Fibroblast of lung (primary cell): Measurements from ENCODE around the gene ZSWIM6. TPM values are rescaled to one million over a fixed set of nuclear protein-coding genes. Genes with fewer than 3 reads are reported as not detected.

ENCODE experiments used
- DNase-seq, 2 donors: peaks; one replicate each; pipeline versions ENCODE4 v3.0.0 to v3.0.0-alpha.2; 2010; ENCODE audit warnings: low read depth in 2 of 2
- H2AFZ ChIP-seq: 2 replicates; pipeline ENCODE4 v1.5.1; 2012; ENCODE audit warnings: low read length, control low read depth, inconsistent platforms
- H3K27ac ChIP-seq: 2 replicates; pipeline ENCODE4 v1.5.1; 2011; ENCODE audit warnings: low read length, control low read depth; ENCODE audit not compliant: insufficient read depth
- H3K27me3 ChIP-seq: 2 replicates; pipeline ENCODE4 v1.5.1; 2011; ENCODE audit warnings: mild to moderate bottlenecking, low read length; ENCODE audit not compliant: control insufficient read depth, insufficient read depth
- H3K36me3 ChIP-seq: 2 replicates; pipeline ENCODE4 v1.5.1; 2011; ENCODE audit warnings: low read length; ENCODE audit not compliant: control insufficient read depth, insufficient read depth
- H3K4me1 ChIP-seq: 2 replicates; pipeline ENCODE4 v1.5.1; 2011; ENCODE audit warnings: low read length; ENCODE audit not compliant: control insufficient read depth, insufficient read depth; ENCODE audit errors: extremely low read depth
- H3K4me2 ChIP-seq: 2 replicates; pipeline ENCODE4 v1.5.1; 2011; ENCODE audit warnings: low read length, control low read depth; ENCODE audit not compliant: insufficient read depth; ENCODE audit errors: extremely low read depth
- H3K4me3 ChIP-seq, 4 experiments: fragments of 200-600 bp in 1 of 4; sonication (generic) in 1 of 4; replicated peaks in 1 of 4; 2 replicates each; pipeline ENCODE4 v1.5.1; 2011 to 2016; ENCODE audit warnings: low read length in 4 of 4, low read depth in 3 of 4, mild to moderate bottlenecking in 3 of 4, control low read depth in 2 of 4, inconsistent platforms in 1 of 4, mixed read lengths in 1 of 4; ENCODE audit not compliant: insufficient read depth in 1 of 4; ENCODE audit errors: control extremely low read depth in 1 of 4
- H3K79me2 ChIP-seq: 2 replicates; pipeline ENCODE4 v1.5.1; 2012; ENCODE audit warnings: mild to moderate bottlenecking, low read length, inconsistent platforms; ENCODE audit not compliant: control insufficient read depth, insufficient read depth
- H3K9ac ChIP-seq: 2 replicates; pipeline ENCODE4 v1.5.1; 2011; ENCODE audit warnings: mild to moderate bottlenecking, low read length, control low read depth; ENCODE audit not compliant: insufficient read depth
- H3K9me3 ChIP-seq: 2 replicates; pipeline ENCODE4 v1.5.1; 2012; ENCODE audit warnings: low read depth, low read length; ENCODE audit not compliant: control insufficient read depth, insufficient read depth
- H4K20me1 ChIP-seq: 2 replicates; pipeline ENCODE4 v1.5.1; 2011; ENCODE audit warnings: low read length; ENCODE audit not compliant: control insufficient read depth, insufficient read depth; ENCODE audit errors: extremely low read depth
- CTCF ChIP-seq, 2 donors: IDR thresholded peaks in 1 of 2; conservative IDR thresholded peaks in 1 of 2; 1 replicate in 1 of 2; 2 replicates in 1 of 2; pipeline ENCODE4 v1.5.1; 2011 to 2012; ENCODE audit warnings: low read length in 2 of 2, control low read depth in 1 of 2, inconsistent platforms in 1 of 2, low read depth in 1 of 2, mild to moderate bottlenecking in 1 of 2
- EZH2 ChIP-seq: IDR thresholded peaks from 2 replicates; pipeline ENCODE4 v1.5.1; 2012; ENCODE audit warnings: low read length, control low read depth, mild to moderate bottlenecking; ENCODE audit errors: missing control alignments
- polyA plus RNA-seq, 2 donors: library from polyadenylated mRNA; depleted of rRNA in 1 of 2; stranded (reverse) in 1 of 2; unstranded in 1 of 2; fragments of >200 nt; gene quantifications; 2 replicates each; pipeline ENCODE4 v1.2.1, GENCODE V29; 2011 to 2012; ENCODE audit warnings: missing spikeins in 1 of 2
- total RNA-seq: library from RNA; depleted of rRNA; stranded (reverse); fragments of >200 nt; gene quantifications from 2 replicates; pipeline ENCODE4 v1.2.1, GENCODE V29; 2014

ZSWIM6 gene
- total and polyA plus RNA-seq, 2 donors (not counting 1 experiment from before 2014, with no cell fraction given), result 23.5 to 26.6 TPM

- H3K79me2 ChIP-seq, result no peaks in the 10 kb centered on the region
- no peak overlapping the region for H3K9ac ChIP-seq
- no peak overlapping the region for H3K4me3 ChIP-seq
- H3K4me1 ChIP-seq, result peaks cover 18% of the 10 kb centered on the region
- DNase-seq, result no peak
- no peaks in the 10 kb centered on the region for H4K20me1 ChIP-seq
- no peak overlapping the region for H3K27ac ChIP-seq
- no peak overlapping the region for H3K4me2 ChIP-seq
- H3K36me3 ChIP-seq, result no peaks in the 10 kb centered on the region
- H3K9me3 ChIP-seq, result no peaks in the 10 kb centered on the region
- no peak overlapping the region for H2AFZ ChIP-seq
- no peaks in the 10 kb centered on the region for H3K27me3 ChIP-seq
- TF ChIP-seq EZH2, result no peak
- TF ChIP-seq CTCF (conservative IDR thresholded peaks at IDR 0.05 in 1 of 2, IDR thresholded peaks at IDR 0.05 in 1 of 2; ENCODE audit: low read depth in 1 of 2, low read length in 2 of 2), result no peak
Observed at GRCh38 chr5:61298066-61298465, 34.0 kb upstream of the ZSWIM6 start.

GRCh38 chr5:61298580-61298979, 33.5 kb upstream of the ZSWIM6 start:
- no peak overlapping the region for H3K27ac ChIP-seq
- TF ChIP-seq CTCF (conservative IDR thresholded peaks at IDR 0.05 in 1 of 2, IDR thresholded peaks at IDR 0.05 in 1 of 2; ENCODE audit: low read depth in 1 of 2, low read length in 2 of 2) (no peak), EZH2 (no peak)

GRCh38 chr5:61299261-61299681, 32.8 kb upstream of the ZSWIM6 start:
- Histone ChIP-seq H3K79me2 (no peaks in the 10 kb centered on the region), H3K9me3 (no peaks in the 10 kb centered on the region), H3K36me3 (no peaks in the 10 kb centered on the region), H3K9ac (no peak overlapping the region), H3K27ac (no peak overlapping the region), H3K4me2 (no peak overlapping the region), H4K20me1 (no peaks in the 10 kb centered on the region), H2AFZ (no peak overlapping the region), H3K4me1 (peaks cover 25% of the 10 kb centered on the region), H3K4me3 (no peak overlapping the region), H3K27me3 (no peaks in the 10 kb centered on the region)
- DNase-seq, result peak; percentile 43 to 55
- no peak for TF ChIP-seq EZH2
- no peak for TF ChIP-seq CTCF (conservative IDR thresholded peaks at IDR 0.05 in 1 of 2, IDR thresholded peaks at IDR 0.05 in 1 of 2; ENCODE audit: low read depth in 1 of 2, low read length in 2 of 2)

More at GRCh38 chr5:61298580-61298979, 33.5 kb upstream of the ZSWIM6 start:
- Histone ChIP-seq H3K4me2 (peak overlapping the region; percentile 16), H2AFZ (no peak overlapping the region), H3K4me3 (no peak overlapping the region), H3K36me3 (no peaks in the 10 kb centered on the region), H3K79me2 (no peaks in the 10 kb centered on the region), H3K27me3 (no peaks in the 10 kb centered on the region), H3K9ac (no peak overlapping the region), H4K20me1 (no peaks in the 10 kb centered on the region), H3K4me1 (peaks cover 21% of the 10 kb centered on the region), H3K9me3 (no peaks in the 10 kb centered on the region)
- peak; percentile 53 to 80 for DNase-seq
